PC-3 (cell line): ENCODE data around the gene SLC13A2.

Experiments
- EZH2 ChIP-seq: fragments of 300-600 bp; sonication (generic); IDR thresholded peaks from one replicate; pipeline ENCODE4 v1.6.1; 2017; ENCODE audit warnings: antibody characterized with exemption, mild to moderate bottlenecking, low read length; ENCODE audit not compliant: unreplicated experiment
- TF ChIP-seq, protein P1 (sequence below): fragments of 300-600 bp; sonication (generic); conservative IDR thresholded peaks from 2 replicates; pipeline ENCODE4 v1.5.1; 2017; ENCODE audit warnings: antibody characterized with exemption, low read depth, mild to moderate bottlenecking, low read length

- TF ChIP-seq, protein P1, sequence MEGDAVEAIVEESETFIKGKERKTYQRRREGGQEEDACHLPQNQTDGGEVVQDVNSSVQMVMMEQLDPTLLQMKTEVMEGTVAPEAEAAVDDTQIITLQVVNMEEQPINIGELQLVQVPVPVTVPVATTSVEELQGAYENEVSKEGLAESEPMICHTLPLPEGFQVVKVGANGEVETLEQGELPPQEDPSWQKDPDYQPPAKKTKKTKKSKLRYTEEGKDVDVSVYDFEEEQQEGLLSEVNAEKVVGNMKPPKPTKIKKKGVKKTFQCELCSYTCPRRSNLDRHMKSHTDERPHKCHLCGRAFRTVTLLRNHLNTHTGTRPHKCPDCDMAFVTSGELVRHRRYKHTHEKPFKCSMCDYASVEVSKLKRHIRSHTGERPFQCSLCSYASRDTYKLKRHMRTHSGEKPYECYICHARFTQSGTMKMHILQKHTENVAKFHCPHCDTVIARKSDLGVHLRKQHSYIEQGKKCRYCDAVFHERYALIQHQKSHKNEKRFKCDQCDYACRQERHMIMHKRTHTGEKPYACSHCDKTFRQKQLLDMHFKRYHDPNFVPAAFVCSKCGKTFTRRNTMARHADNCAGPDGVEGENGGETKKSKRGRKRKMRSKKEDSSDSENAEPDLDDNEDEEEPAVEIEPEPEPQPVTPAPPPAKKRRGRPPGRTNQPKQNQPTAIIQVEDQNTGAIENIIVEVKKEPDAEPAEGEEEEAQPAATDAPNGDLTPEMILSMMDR = no peak
- TF ChIP-seq EZH2 = no peak
Observed at GRCh38 chr17:28477928-28478327, 4.5 kb downstream of the SLC13A2 start.
